Limb (tissue), 2 donors: ENCODE results near the gene NUP85.
"Not testable (repeated sequence)": the region's sequence is repeated elsewhere in the genome, so short reads cannot be mapped to it uniquely, and the experiment has no call there.

ENCODE experiments used
- DNase-seq, 2 donors: peaks; one replicate each; pipeline ENCODE4 v3.0.0-alpha.2; 2016; ENCODE audit errors: extremely low spot score in 2 of 2

The NUP85 gene

DNA sequence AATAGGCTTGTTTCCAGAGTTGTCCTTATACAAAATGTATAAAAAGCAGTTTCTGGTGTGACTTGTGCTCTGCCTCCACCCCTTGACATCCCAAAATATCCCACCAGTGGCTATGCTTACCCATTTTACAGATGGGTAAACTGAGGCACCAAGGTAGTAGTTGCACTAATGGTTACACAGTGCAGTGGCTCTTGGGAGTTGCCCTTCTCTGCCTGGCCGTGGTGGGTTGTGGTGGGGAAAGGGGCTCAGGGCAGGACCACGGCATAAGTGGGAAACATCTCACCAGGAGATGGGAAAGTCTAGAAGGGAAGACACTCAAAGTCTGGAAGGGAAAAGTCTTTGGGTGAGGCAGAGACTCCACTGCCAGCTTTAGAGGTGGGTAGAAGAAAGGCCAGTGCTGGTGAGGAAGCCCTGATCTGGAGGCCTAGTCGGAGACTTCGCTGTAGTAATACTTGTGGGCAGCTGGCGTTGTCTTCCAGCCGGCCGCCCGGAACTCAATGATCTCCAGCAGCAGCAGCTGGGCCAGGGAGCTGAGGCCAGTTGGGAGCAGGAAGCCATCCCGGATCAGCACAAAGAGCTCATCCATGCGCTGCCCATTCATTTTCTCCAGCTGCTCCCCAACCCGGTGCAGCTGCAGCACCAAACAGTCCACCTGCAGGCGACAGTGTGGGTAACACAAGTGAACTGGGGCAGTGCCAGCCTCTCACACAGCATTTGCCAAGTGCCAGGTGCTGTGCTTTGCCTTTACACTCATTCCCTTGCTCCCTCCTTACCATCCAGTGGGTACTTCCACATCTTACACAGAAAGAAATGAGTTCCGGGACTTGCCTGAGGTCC is 61.1 kb downstream of the NUP85 start:
- no peak for DNase-seq

DNA sequence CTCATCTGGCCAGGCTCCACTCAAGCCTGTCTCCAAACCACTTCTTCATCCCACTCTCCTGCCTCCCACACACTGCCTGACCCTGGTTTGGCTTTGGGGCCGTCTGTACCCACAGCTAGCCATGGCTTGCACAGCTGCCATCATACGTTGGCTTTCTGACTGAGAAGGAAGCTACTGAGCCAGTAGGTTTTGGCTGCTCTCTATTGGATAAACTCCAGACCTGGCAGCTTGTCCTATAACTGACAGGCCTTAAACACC is 61.6 kb downstream of the NUP85 start:
- DNase-seq: no peak

DNA sequence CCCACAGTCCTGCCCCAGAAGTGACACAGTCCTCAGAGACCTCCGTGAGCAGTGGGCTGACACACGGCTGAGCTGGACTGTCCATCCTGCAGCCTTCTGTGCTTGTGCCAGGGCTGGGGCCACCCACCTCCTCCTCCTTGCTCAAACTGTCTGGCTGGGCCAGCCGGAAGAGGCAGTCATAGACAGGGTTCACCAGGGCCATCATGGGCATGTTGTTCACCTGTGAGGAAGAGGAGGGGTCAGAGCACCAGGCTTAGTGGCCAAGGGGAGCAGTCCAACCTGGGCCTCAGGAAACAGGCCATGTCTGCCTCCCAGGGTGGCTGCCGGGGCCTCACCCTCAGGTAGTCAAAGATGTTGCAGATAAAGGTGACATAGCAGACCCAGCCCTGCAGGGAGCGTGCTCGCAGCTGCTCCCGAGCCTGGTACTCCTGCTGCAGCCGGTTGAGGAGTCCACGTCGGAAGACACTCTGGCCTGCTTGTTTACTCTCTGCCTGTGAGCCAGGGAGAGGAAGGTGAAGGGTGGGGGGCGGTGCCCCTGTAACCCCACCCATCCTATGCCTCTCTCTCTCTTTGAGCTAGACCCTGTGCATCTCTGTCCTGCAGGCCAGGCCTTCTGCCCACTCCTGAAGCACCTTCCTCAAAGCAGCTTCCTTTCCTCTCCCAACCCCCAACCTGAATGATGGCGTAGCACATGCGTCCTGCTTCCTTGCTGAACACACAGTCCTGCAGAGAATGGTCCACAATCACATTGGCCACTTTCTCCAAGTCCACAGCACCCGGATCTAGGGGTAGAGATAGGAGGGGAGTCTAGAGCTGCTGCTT is 62.1 kb downstream of the NUP85 start:
- DNase-seq: no peak

DNA sequence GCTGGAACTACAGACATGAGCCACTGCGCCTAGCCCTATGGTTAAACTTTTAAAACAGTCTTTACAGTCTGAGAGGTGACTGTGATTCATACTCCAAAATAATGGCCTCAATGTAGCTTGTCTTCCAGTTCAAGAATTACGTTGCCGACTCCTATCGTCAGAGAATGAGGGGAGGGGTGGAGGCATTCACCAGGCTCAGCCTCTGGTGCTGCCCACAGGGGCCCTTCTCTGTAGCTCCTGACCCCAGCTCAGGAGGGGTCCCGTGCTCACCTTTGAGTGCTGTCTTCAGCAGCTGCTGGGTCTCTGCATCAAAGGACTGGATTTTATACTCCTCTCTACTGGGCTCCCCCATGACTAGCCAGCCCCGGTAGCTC is 64.4 kb downstream of the NUP85 start:
- DNase-seq: no peak

DNA sequence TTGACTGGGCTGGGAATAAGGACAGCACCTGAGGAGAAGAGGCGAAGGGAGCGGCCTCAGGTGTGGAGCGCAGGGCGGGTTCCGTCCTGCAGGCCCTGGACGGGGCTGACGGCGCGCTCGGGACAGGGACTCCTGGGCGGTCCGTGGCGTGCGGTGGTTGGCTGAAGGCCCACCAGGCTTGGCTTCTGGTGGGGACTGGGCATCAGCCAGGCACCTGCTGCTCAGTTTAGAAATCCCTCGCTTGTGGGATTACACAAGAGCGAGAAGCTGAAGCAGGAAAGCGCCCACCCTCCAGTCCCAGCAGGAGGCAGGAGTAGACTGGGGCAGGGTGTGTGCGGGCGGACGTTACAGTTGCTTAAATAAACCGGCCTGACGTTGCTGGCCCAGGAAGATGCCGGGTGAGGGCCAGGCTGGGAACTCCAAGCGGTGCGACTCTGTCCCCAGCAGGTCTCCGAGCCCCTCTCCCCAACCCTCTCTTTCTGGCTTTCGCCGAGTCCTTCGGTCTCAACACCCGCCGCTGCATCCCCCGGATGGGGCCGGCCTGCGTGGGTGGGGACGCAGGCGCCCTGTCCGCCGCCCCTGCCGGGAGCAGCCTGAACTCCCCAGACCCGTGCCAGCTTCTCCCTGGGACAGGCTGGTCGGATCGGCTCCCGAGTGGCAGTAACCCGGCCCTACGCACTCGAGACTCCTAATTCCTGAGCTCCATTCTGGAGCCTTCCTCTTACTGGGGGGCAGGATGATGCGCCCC is 64.9 kb downstream of the NUP85 start:
- peak; percentile 30 to 75 for DNase-seq

DNA sequence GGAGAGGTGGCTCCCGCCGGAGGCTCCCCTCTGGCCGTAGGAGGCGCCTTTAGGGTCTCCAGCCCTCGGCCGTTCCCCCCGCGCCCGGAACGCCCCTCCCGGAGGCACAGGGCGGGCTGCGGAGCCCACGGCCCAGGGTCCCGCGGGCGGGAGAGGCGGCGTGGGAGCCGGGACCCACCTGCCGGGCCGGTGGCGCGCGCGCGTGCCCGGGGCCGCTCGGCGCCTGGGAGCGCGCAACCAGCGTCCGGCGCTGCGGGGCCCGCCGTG is 65.4 kb downstream of the NUP85 start, which contains the start of gene MIF4GD:
Gene MIF4GD, minus strand, starts transcription at position 266 of the 267 bp plus-strand sequence. CDS start 1,036 bp downstream, outside the sequence.
- DNase-seq: no peak

DNA sequence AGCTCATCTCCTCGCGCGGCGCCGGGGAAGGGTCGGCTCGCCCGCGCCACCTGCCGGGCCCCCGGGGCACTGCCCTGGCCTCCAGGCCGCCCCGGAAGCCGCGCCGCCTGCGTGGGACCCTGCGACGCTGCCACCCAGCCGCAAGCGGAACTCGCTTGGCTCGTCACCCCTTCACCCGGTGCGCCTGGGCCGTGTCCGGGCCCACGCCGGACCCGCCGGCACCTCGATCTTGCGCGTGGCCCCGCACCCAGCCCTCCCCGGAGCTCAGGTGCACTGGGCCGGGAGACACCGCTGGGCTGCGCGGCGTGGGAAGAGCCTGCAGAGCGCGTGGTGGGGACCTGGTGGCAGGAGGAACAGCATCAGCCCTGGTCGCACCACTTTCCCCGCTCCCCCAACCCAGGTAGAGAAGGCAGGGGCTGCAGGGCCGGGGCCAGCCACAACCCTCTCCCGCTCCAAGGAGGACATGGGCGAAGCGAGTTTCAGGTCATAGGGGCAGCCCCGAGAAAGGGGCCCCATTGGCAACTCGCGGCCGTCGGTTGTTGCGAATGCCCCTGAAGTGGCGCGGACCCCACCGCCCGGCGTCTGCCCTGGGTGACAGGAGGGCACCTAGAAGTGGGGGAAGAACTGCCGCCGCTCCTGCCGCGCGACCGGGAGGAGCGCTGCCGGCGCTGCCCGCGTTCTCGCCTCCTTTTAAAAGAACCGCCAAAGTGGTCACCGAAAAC is 65.9 kb downstream of the NUP85 start:
- DNase-seq: peak; percentile 73 to 90

DNA sequence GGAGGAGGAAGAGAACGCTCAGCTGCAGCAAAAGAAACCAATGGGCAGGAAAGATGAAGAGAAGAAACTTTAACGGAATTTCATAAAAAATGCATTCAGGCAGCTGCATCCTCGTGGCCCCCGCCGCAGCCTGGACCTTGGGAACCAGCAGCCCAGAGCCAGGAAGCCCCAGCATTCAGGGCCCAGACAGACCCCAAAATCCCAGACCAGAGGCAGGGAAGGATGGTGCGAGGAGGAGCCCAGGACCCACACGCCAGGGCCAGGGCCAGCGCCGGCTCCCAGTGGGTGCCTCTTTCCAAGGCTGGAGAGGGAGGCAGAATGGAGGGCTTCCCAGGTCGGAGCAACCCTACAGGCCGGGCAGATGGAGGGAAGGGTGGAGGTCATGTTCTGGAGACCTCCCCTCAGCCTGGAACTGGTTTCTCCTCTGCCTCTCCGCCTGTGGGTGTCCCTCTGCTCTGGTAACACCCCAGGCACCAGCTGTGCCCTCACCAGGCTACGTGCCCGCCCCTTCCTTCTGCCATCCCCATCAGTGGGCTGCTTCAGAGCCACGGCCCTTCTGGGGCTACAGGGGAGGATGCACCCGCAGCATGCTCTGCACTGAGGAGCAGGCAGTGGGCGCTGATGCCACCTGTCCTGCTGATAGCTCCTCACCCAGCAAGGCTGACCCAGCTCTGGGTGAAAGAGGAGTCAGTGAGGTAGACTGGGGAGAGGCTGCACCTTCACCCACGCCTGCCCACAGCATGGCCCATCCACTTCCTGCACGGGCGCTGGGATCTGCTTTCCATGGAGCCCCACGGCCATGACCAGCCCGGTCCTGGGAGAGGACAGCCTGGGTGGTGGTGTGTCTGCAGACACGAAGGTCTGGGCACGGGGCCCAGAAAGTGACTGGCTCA is 66.7 kb downstream of the NUP85 start:
- DNase-seq: no peak

DNA sequence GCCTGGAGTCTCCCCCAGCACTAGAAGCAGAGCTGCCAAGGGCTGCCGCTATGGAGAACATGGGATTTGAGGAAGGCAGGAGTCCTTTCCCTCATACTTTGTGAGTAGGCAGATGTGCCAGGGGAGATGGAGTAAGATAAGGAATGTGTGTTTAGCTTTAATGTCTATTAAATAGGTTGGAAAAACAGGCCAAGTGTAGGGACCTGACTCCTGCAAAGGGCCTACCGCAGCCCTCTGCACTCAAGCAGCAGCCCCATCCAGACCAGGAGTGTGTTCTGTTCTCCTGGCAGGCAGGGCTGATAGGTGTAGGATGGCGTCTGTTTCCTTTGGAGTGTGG is 67.3 kb downstream of the NUP85 start:
- DNase-seq: no peak

DNA sequence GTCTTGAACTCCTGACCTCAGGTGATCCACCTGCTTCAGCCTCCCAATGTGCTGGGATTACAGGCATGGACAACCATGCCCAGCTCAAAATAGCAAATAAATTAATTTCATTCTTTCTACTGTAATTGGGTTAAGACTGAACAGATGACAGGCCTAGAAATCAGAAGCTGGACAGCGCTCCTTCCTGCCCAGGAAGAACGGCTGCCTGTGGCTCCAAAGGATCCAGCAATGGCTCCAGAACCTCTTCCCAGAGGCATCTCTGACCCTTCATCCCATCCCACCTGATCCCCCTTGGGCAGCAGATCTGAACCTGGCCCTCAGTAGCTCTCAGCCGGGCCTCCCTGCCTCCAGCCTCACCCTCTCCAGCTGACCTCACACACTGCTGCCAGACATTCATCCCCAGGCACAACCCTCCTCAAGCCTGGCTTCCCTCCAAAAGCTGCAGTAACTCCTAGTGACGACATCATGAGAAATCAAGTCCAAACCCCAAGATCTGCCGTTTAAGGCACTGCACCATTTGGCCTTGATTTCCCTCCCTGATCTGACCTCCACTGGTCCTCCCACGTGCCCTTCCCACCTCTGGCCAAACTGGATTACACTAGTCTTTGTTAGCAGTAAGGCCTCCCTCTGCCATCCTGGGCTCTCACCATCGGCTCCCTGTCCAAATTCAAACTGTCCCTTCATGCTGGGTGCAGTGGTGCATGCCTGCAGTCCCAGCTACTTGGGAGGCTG is 68.7 kb downstream of the NUP85 start:
- no peak for DNase-seq

DNA sequence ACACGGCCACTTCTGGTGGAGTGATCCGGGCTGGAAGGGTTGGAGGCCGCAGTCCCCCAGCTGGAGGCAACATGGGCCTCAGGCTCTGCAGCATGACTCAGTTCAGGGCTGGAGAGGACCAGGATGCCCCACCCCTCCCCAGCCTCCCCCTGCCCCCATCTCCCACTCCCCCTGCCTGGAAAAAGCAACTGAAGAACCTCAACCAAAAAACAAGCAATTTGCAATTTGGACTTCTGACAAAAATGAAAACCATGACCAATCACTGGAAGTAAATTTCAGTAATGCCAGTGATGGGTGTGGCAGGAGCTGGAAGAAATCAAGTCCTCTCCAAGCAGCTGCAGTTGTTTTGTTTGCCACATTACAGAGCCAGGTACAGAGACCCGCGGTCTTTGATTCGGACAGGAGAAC is 72.2 kb downstream of the NUP85 start:
- no peak for DNase-seq

DNA sequence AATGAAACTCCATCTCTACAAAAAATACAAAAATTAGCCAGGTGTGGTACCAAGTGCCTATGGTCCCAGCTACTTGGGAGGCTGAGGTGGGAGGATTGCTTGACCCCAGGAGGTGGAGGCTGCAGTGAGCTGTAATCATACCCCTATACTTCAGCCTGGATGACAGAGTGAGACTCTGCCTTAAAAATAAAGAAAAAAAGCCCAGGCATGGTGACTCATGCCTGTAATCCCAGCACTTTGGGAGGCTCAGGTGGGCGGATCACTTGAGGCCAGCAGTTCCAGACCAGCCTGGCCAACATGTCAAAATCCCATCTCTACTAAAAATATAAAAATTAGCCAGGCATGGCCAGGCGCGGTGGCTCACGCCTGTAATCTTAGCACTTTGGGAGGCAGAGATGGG is 74.7 kb downstream of the NUP85 start:
- DNase-seq: not testable (repeated sequence)

DNA sequence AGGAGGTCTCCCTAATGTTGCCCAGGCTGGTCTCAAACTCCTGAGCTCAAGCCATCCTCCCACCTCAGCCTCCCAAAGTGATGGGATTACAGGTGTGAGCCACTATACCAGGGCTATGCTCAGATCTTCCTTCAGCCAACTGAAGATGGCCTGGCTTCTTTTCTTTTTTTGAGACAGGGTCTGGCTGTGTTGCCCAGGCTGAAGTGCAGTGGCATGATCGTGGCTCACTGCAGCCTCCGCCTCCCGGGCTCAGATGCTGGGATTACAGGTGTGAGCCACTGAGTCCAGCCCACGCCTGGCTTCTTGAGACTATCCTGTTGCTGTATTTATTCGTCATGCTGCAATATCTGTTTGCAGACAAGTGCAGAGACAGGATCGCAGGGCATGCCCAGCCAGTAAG is 79.6 kb downstream of the NUP85 start:
- no peak for DNase-seq
